Hippocampal formation (tissue), 2 donors: ENCODE results near the gene GJA10.

Source experiments
- DNase-seq, 2 donors: peaks; one replicate each; lab custom pipeline; 2025; lab: John Stamatoyannopoulos, UW

The GJA10 gene

GRCh38 chr6:89917216-89917615 lies 22.9 kb downstream of the GJA10 start:
- no peak for DNase-seq

- DNase-seq: no peak
Measured at GRCh38 chr6:89917801-89918366, 23.6 kb downstream of the GJA10 start.

- DNase-seq: no peak
Measured at GRCh38 chr6:89921197-89921596, 26.9 kb downstream of the GJA10 start.

- DNase-seq: no peak
Measured at GRCh38 chr6:89921691-89922090, 27.4 kb downstream of the GJA10 start.

GRCh38 chr6:89924231-89924630 lies 30.0 kb downstream of the GJA10 start:
- no peak for DNase-seq

GRCh38 chr6:89925826-89926225 lies 31.6 kb downstream of the GJA10 start:
- DNase-seq: no peak

GRCh38 chr6:89927264-89927663 lies 33.0 kb downstream of the GJA10 start:
- no peak for DNase-seq

GRCh38 chr6:89927791-89928550 lies 33.7 kb downstream of the GJA10 start:
- no peak for DNase-seq

GRCh38 chr6:89928604-89929003 lies 34.3 kb downstream of the GJA10 start:
- DNase-seq: no peak

- DNase-seq: no peak
Measured at GRCh38 chr6:89930789-89931188, 36.5 kb downstream of the GJA10 start.

- no peak for DNase-seq
Measured at GRCh38 chr6:89932245-89932802, 38.1 kb downstream of the GJA10 start.

GRCh38 chr6:89934685-89935366 lies 40.6 kb downstream of the GJA10 start:
- DNase-seq: no peak

GRCh38 chr6:89936177-89936576 lies 41.9 kb downstream of the GJA10 start:
- DNase-seq: no peak

- no peak for DNase-seq
Measured at GRCh38 chr6:89938014-89938413, 43.7 kb downstream of the GJA10 start.

- no peak for DNase-seq
Measured at GRCh38 chr6:89939144-89939543, 44.9 kb downstream of the GJA10 start.

- DNase-seq: peak; percentile 66 to 91
Measured at GRCh38 chr6:89940225-89941027, 46.2 kb downstream of the GJA10 start.

GRCh38 chr6:89941031-89941762 lies 46.9 kb downstream of the GJA10 start:
- DNase-seq: peak; percentile 47 to 65

- DNase-seq: no peak
Measured at GRCh38 chr6:89941763-89942497, 47.7 kb downstream of the GJA10 start.

- no peak for DNase-seq
Measured at GRCh38 chr6:89942601-89943000, 48.3 kb downstream of the GJA10 start.

- DNase-seq: no peak
Measured at GRCh38 chr6:89944181-89944755, 50.0 kb downstream of the GJA10 start.
